Esophagus (tissue), 2 donors: Measurements from ENCODE around the gene POF1B. TPM values are rescaled to one million over a fixed set of nuclear protein-coding genes. Genes with fewer than 3 reads are reported as not detected.
"Not testable (repeated sequence)": the region's sequence is repeated elsewhere in the genome, so short reads cannot be mapped to it uniquely, and the experiment has no call there.

Experiments
- H3K27ac ChIP-seq, 2 donors: one replicate each; pipeline ENCODE4 v1.5.1; 2013; ENCODE audit warnings: low read depth in 2 of 2, mild to moderate bottlenecking in 2 of 2, inconsistent platforms in 1 of 2, low read length in 1 of 2, moderate library complexity in 1 of 2
- H3K27me3 ChIP-seq, 2 donors: one replicate each; pipeline ENCODE4 v1.6.1; 2013; ENCODE audit warnings: low read length in 2 of 2, control low read depth in 1 of 2, mild to moderate bottlenecking in 1 of 2; ENCODE audit not compliant: insufficient read depth in 2 of 2, control insufficient read depth in 1 of 2
- H3K36me3 ChIP-seq, 2 donors: one replicate each; pipeline ENCODE4 v1.6.1; 2013; ENCODE audit warnings: low read length in 1 of 2; ENCODE audit not compliant: control insufficient read depth in 2 of 2, insufficient read depth in 2 of 2
- H3K4me1 ChIP-seq, 2 donors: one replicate each; pipeline ENCODE4 v1.6.1; 2013; ENCODE audit warnings: low read length in 1 of 2; ENCODE audit not compliant: control insufficient read depth in 2 of 2, insufficient read depth in 2 of 2
- H3K4me3 ChIP-seq, 2 donors: one replicate each; pipeline ENCODE4 v1.5.1; 2013; ENCODE audit warnings: low read length in 2 of 2, mild to moderate bottlenecking in 2 of 2, low read depth in 1 of 2, moderate library complexity in 1 of 2
- H3K9me3 ChIP-seq, 2 donors: one replicate each; pipeline ENCODE4 v1.6.1; 2013; ENCODE audit warnings: mild to moderate bottlenecking in 2 of 2, low read depth in 1 of 2, low read length in 1 of 2, moderate library complexity in 1 of 2; ENCODE audit not compliant: control insufficient read depth in 2 of 2, insufficient read depth in 1 of 2
- WGBS, 2 donors: extraction: QIAGEN DNeasy Blood & Tissue Kit; methylation state at CpG; one replicate each; pipeline ENCODE4 v1.1.7; 2013; 5-methylcytosine and 5-hydroxymethylcytosine counted together
- polyA plus RNA-seq, 2 donors: library from polyadenylated mRNA; stranded (reverse); fragments of 200-250 nt; gene quantifications; one replicate each; pipeline ENCODE4 v1.2.3, GENCODE V29; 2013
- donor health status: healthy with polysubstance abuse.
- donor health status: Bipolar disorder and iron deficiency.

The POF1B gene
- polyA plus RNA-seq, 2 donors, result 24.7 to 25.4 TPM

GRCh38 chrX:85359051-85359450 lies 20.4 kb downstream of the POF1B start:
- Histone ChIP-seq H3K27ac (no peak overlapping the region), H3K36me3 (no peaks in the 10 kb centered on the region), H3K9me3 (no peaks in the 10 kb centered on the region), H3K4me1 (no peaks in the 10 kb centered on the region), H3K27me3 (no peaks in the 10 kb centered on the region), H3K4me3 (no peak overlapping the region)
- WGBS, 2 donors, result 42 to 43% methylated on average over 1 of the region's 1 CpG

- 59 to 80% methylated on average over 2 of the region's 2 CpGs for WGBS, 2 donors
- Histone ChIP-seq H3K4me1 (no peaks in the 10 kb centered on the region), H3K4me3 (no peak overlapping the region), H3K9me3 (no peaks in the 10 kb centered on the region), H3K27me3 (no peaks in the 10 kb centered on the region), H3K36me3 (no peaks in the 10 kb centered on the region), H3K27ac (no peak overlapping the region)
Observed at GRCh38 chrX:85345523-85345922, 33.9 kb downstream of the POF1B start.

- Histone ChIP-seq H3K36me3 (peaks cover 0 to 4% of the 10 kb centered on the region in 2 donors), H3K4me3 (no peak overlapping the region), H3K27ac (no peak overlapping the region), H3K4me1 (no peaks in the 10 kb centered on the region), H3K9me3 (peaks cover 0 to 11% of the 10 kb centered on the region in 2 donors), H3K27me3 (no peaks in the 10 kb centered on the region)
- WGBS, 2 donors, result 85% methylated on average over 2 of the region's 2 CpGs
Observed at GRCh38 chrX:85327060-85327333, 52.5 kb downstream of the POF1B start.

GRCh38 chrX:85326234-85327059 lies 53.0 kb downstream of the POF1B start:
- Histone ChIP-seq H3K4me3 (no peak overlapping the region), H3K27ac (no peak overlapping the region), H3K4me1 (no peaks in the 10 kb centered on the region), H3K9me3 (peaks cover 0 to 11% of the 10 kb centered on the region in 2 donors), H3K36me3 (peaks cover 0 to 4% of the 10 kb centered on the region in 2 donors), H3K27me3 (no peaks in the 10 kb centered on the region)
- 88 to 97% methylated on average over 28 to 29 of the region's 29 CpGs for WGBS, 2 donors

- H3K9me3 ChIP-seq, H3K4me3 ChIP-seq, H3K27me3 ChIP-seq, H3K4me1 ChIP-seq, H3K27ac ChIP-seq, H3K36me3 ChIP-seq: not testable (repeated sequence)
- 91% methylated on average over 2 of the region's 2 CpGs for WGBS, 2 donors
Observed at GRCh38 chrX:85311348-85311747, 68.1 kb downstream of the POF1B start.

- no peaks in the 10 kb centered on the region for H3K36me3 ChIP-seq
- no peak overlapping the region for H3K4me3 ChIP-seq
- 57 to 87% methylated on average over 2 of the region's 2 CpGs for WGBS, 2 donors
- no peaks in the 10 kb centered on the region for H3K27me3 ChIP-seq
- H3K4me1 ChIP-seq, result no peaks in the 10 kb centered on the region
- H3K27ac ChIP-seq, result no peak overlapping the region
- H3K9me3 ChIP-seq, result no peaks in the 10 kb centered on the region
Observed at GRCh38 chrX:85309717-85310116, 69.7 kb downstream of the POF1B start.

GRCh38 chrX:85303544-85303943 lies 75.9 kb downstream of the POF1B start:
- no peaks in the 10 kb centered on the region for H3K27me3 ChIP-seq
- H3K4me3 ChIP-seq, result no peak overlapping the region
- H3K27ac ChIP-seq, result no peak overlapping the region
- no peaks in the 10 kb centered on the region for H3K9me3 ChIP-seq
- H3K36me3 ChIP-seq, result no peaks in the 10 kb centered on the region
- H3K4me1 ChIP-seq, result no peaks in the 10 kb centered on the region
- WGBS, 2 donors, result 72 to 83% methylated on average over 3 of the region's 3 CpGs

GRCh38 chrX:85288992-85289723 lies 90.3 kb downstream of the POF1B start:
- Histone ChIP-seq H3K36me3 (no peaks in the 10 kb centered on the region), H3K9me3 (no peaks in the 10 kb centered on the region), H3K4me1 (no peaks in the 10 kb centered on the region), H3K4me3 (no peak overlapping the region), H3K27ac (no peak overlapping the region), H3K27me3 (no peaks in the 10 kb centered on the region)
- 84 to 92% methylated on average over 7 of the region's 7 CpGs for WGBS, 2 donors

- not testable (repeated sequence) for H3K4me3 ChIP-seq, H3K27ac ChIP-seq
- WGBS, 2 donors, result 82 to 92% methylated on average over 6 of the region's 6 CpGs
Observed at GRCh38 chrX:85285286-85285685, 94.2 kb downstream of the POF1B start.

More at GRCh38 chrX:85285286-85285685, 94.2 kb downstream of the POF1B start:
- not testable (repeated sequence) for H3K9me3 ChIP-seq, H3K36me3 ChIP-seq, H3K27me3 ChIP-seq, H3K4me1 ChIP-seq
